Measurements from ENCODE around the gene LAMA3. TPM values are rescaled to one million over a fixed set of nuclear protein-coding genes. Genes with fewer than 3 reads are reported as not detected.
A peak's percentile ranks its signal among the peaks of the same experiment; 100 is the strongest.

The LAMA3 gene
- total RNA-seq, 8 experiments from 2014 or later, result 0.22 to 20.5 (median 1.9) TPM

DNA sequence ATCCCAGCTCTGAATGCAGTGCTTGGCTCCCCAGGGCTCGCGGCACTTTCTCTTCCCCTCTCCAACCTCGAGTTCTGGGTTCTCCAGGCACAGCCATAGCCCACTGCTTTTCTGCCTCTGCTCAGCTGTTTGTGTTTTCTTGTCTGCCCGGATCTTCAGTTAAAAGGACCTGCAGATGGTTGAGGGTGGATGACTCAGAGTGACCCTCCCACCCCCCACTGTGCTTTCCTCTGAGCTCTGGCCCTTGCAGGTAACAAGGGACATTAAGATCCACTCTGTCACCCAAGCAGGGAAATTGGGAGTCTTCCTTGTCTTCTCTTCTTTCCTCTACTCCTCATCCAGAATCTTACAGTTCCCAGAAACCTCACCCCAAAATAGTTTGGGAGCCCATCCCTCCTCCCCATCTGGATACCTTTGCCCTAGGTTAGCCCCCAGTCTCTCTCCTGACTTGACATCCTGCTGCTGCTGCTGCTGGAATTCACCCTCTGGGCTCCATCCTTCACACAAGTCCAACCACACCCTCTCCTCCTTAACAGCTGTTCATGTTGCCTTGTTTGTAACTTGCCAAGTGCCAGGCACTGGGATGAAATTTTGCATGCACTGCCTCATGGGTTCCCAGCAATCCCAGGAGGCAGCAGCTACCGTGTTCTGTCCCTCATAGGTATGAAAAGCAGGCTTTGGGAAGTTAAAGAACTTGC is 167.4 kb downstream of the LAMA3 start:
- in situ Hi-C loops (cut with MboI; ENCODE audit: low pct_unique_long_range_greater_than_20kb in 2 of 9, low sequenced_read_pairs in 9 of 9, unreplicated experiment in 9 of 9), result loop anchor here in 1 of 9 experiments (25.0 kb wide), 1 partner anchor 94 kb away; no protein-coding TSS in a partner anchor
- 13 to 80% (median 65%) methylated on average over 1 to 3 of the region's 5 CpGs; no CpG with 5 or more reads in 5 of the 10 experiments for WGBS, 10 experiments
- no peak overlapping the region for H3K4me3 ChIP-seq
- no peak overlapping the region for H3K27ac ChIP-seq
- ATAC-seq (replicated peaks in 6 of 8), result peak in 3 of 8 experiments; percentile 81 to 93 (median 93)
- H3K4me1 ChIP-seq (replicated peaks in 1 of 2), result peaks cover 0 to 6% of the 10 kb centered on the region in 2 donors

DNA sequence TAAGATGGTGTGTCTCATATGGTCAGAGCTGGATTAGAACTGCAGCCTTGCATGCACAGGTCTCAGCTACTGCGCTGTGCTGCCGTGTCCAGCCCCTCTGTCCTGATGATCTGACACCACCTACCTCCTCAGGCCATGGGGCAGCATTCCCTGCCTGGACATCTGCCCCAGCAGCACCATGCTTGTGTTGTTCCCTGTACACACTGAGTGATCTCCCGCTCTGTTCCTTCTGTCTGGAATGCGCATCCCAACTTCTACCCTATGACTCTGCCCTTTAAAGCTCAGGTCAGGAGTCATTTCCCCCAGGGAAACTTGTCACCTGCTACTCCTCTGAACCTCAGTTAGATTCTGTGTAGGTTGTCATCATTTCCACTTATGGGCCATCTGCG is 167.9 kb downstream of the LAMA3 start:
- Histone ChIP-seq H3K27ac (no peak overlapping the region), H3K4me1 (replicated peaks in 1 of 2) (peaks cover 2 to 10% of the 10 kb centered on the region in 2 donors), H3K4me3 (no peak overlapping the region)
- in situ Hi-C loops (cut with MboI; ENCODE audit: low pct_unique_long_range_greater_than_20kb in 2 of 9, low sequenced_read_pairs in 9 of 9, unreplicated experiment in 9 of 9), result loop anchor here in 1 of 9 experiments (25.0 kb wide), 1 partner anchor 95 kb away; no protein-coding TSS in a partner anchor
- 83 to 100% (median 95%) methylated on average over 1 to 3 of the region's 5 CpGs; no CpG with 5 or more reads in 5 of the 10 experiments for WGBS, 10 experiments
- peak in 3 of 8 experiments; percentile 47 to 61 (median 52) for ATAC-seq (replicated peaks in 6 of 8)

GRCh38 chr18:23857756-23858155 is 168.5 kb downstream of the LAMA3 start:
- ATAC-seq (replicated peaks in 6 of 8), result no peak
- 33 to 97% (median 84%) methylated on average over 1 to 7 of the region's 9 CpGs; no CpG with 5 or more reads in 2 of the 10 experiments for WGBS, 10 experiments
- in situ Hi-C loops (cut with MboI; ENCODE audit: low pct_unique_long_range_greater_than_20kb in 2 of 9, low sequenced_read_pairs in 9 of 9, unreplicated experiment in 9 of 9), result loop anchor here in 1 of 9 experiments (25.0 kb wide), 1 partner anchor 95 kb away; no protein-coding TSS in a partner anchor
- no peak overlapping the region for H3K27ac ChIP-seq
- H3K4me3 ChIP-seq, result no peak overlapping the region
- peaks cover 6 to 15% of the 10 kb centered on the region in 2 donors for H3K4me1 ChIP-seq (replicated peaks in 1 of 2)

- Histone ChIP-seq H3K4me3 (no peak overlapping the region), H3K27ac (no peak overlapping the region), H3K4me1 (replicated peaks in 1 of 2) (peaks cover 6 to 19% of the 10 kb centered on the region in 2 donors)
- in situ Hi-C loops (cut with MboI; ENCODE audit: low pct_unique_long_range_greater_than_20kb in 2 of 9, low sequenced_read_pairs in 9 of 9, unreplicated experiment in 9 of 9), result loop anchor here in 1 of 9 experiments (25.0 kb wide), 1 partner anchor 97 kb away; no protein-coding TSS in a partner anchor
- no peak for ATAC-seq (replicated peaks in 6 of 8)
- WGBS, 10 experiments, result 62 to 100% (median 96%) methylated on average over 1 to 3 of the region's 3 CpGs; no CpG with 5 or more reads in 1 of the 10 experiments
Observed at GRCh38 chr18:23859466-23860336, 170.4 kb downstream of the LAMA3 start.

DNA sequence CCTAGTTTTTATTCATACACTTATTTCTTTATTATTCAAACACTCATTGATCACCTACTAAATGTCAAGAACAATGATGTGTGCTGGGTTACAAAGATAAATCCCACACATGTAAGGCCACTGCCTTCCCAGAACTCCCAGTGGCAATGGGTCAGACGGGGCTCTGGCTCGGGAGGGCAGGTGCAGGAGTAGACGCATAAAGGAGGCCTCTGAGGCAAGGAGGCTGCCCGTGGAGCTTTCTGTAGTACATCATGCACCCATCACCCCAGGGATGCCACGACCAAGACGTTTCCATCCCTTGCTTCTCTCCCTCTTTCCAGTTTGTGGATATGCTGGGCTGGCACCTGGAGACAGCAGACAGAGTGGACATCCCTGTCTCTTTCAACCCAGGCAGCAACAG is 172.1 kb downstream of the LAMA3 start:
- H3K4me1 ChIP-seq (replicated peaks in 1 of 2), result peaks cover 6 to 19% of the 10 kb centered on the region in 2 donors
- in situ Hi-C loops (cut with MboI; ENCODE audit: low pct_unique_long_range_greater_than_20kb in 2 of 9, low sequenced_read_pairs in 9 of 9, unreplicated experiment in 9 of 9), result loop anchor here in 1 of 9 experiments (25.0 kb wide), 1 partner anchor 99 kb away; no protein-coding TSS in a partner anchor
- WGBS, 10 experiments, result 50 to 100% (median 60%) methylated on average over 1 to 6 of the region's 6 CpGs; no CpG with 5 or more reads in 5 of the 10 experiments
- H3K4me3 ChIP-seq, result no peak overlapping the region
- peak in 1 of 8 experiments; percentile 51 for ATAC-seq (replicated peaks in 6 of 8)
- peak overlapping the region in 1 of 2 donors; percentile 61 for H3K27ac ChIP-seq

DNA sequence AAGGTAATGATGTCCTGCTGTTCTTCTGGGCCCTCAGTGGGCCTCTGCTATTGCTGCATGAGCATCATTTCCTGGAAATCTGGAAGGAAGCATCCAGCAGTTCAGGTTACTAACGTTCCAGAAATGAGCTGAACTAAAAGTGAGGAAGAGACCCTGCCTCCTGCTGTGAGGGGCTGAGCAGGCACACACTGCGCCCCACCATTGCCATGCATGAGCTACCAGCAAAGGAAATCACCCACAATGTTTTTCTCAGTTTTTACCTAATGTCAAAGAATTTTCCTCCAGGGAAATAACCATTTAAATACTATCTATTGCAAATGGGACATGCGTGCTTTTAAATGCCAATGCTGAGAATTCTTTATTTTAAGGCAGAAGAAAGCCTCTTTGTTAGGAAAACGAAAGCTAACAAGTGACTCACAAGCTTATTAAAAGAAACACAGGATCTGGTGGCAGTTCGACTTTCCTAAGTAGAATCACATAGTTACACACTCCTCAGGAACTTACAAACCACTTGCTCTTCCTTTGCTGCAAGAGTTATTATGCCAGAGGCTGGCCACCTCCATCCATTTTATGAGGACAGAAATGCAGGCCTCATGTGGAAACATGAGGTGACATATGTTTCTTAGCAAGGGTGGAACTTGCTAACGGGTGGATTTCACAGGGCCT is 172.7 kb downstream of the LAMA3 start:
- peak; percentile 36 to 92 (median 71) for ATAC-seq (replicated peaks in 6 of 8)
- peaks cover 6 to 19% of the 10 kb centered on the region in 2 donors for H3K4me1 ChIP-seq (replicated peaks in 1 of 2)
- H3K27ac ChIP-seq, result peak overlapping the region in 1 of 2 donors; percentile 61
- in situ Hi-C loops (cut with MboI; ENCODE audit: low pct_unique_long_range_greater_than_20kb in 2 of 9, low sequenced_read_pairs in 9 of 9, unreplicated experiment in 9 of 9), result loop anchor here in 1 of 9 experiments (25.0 kb wide), 1 partner anchor 100 kb away; no protein-coding TSS in a partner anchor
- 21 to 90% (median 36%) methylated on average over 2 to 6 of the region's 6 CpGs for WGBS, 10 experiments
- no peak overlapping the region for H3K4me3 ChIP-seq

- Histone ChIP-seq H3K4me3 (no peak overlapping the region), H3K27ac (no peak overlapping the region), H3K4me1 (replicated peaks in 1 of 2) (peaks cover 6 to 19% of the 10 kb centered on the region in 2 donors)
- no peak for ATAC-seq (replicated peaks in 6 of 8)
- 60 to 100% (median 95%) methylated on average over 1 to 4 of the region's 4 CpGs; no CpG with 5 or more reads in 1 of the 10 experiments for WGBS, 10 experiments
- in situ Hi-C loops (cut with MboI; ENCODE audit: low pct_unique_long_range_greater_than_20kb in 2 of 9, low sequenced_read_pairs in 9 of 9, unreplicated experiment in 9 of 9), result loop anchor here in 1 of 9 experiments (25.0 kb wide), 1 partner anchor 102 kb away; no protein-coding TSS in a partner anchor
Observed at GRCh38 chr18:23864624-23865023, 175.4 kb downstream of the LAMA3 start.

- 89% methylated on average over 3 of the region's 5 CpGs; no CpG with 5 or more reads in 9 of the 10 experiments for WGBS, 10 experiments
- in situ Hi-C loops (cut with MboI; ENCODE audit: low pct_unique_long_range_greater_than_20kb in 2 of 9, low sequenced_read_pairs in 9 of 9, unreplicated experiment in 9 of 9), result loop anchor here in 1 of 9 experiments (25.0 kb wide), 1 partner anchor 105 kb away; no protein-coding TSS in a partner anchor
Observed at GRCh38 chr18:23867006-23867405, 177.8 kb downstream of the LAMA3 start.

DNA sequence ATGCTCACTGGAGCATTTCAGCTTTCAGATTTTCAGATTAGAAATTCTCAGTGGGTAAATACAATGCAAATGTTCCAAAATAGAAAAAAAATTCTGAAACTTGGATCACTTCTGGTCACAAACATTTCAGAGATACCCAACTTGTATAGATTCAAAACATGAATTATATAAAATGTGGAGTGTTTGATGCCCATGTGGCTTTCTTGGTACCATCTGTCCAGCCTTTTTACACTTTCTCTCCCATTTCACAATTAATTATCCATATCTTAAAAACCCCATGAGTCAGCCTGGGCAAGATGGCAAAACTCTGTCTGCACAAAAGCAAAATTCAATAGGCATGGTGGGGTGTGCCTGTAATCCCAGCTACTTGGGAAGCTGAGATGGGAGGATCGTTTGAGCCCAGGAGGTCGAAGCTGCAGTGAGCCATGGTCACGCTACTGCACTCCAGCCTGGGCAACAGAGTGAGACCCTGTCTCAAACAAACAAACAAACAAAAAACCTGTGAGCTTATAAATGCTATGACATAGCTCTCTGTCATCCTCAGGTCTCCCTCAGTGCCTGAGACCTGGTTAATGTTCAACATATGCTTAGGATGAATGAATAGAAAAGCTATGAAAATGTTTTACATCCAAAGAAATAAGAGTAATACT is 179.0 kb downstream of the LAMA3 start:
- 75 to 100% (median 87%) methylated on average over 1 to 3 of the region's 3 CpGs; no CpG with 5 or more reads in 4 of the 10 experiments for WGBS, 10 experiments
- H3K4me1 ChIP-seq (replicated peaks in 1 of 2), result peaks cover 0 to 5% of the 10 kb centered on the region in 2 donors
- in situ Hi-C loops (cut with MboI; ENCODE audit: low pct_unique_long_range_greater_than_20kb in 2 of 9, low sequenced_read_pairs in 9 of 9, unreplicated experiment in 9 of 9), result loop anchor here in 1 of 9 experiments (25.0 kb wide), 1 partner anchor 106 kb away; no protein-coding TSS in a partner anchor
- H3K4me3 ChIP-seq, result no peak overlapping the region
- H3K27ac ChIP-seq, result no peak overlapping the region
- ATAC-seq (replicated peaks in 6 of 8), result no peak

More at GRCh38 chr18:23867006-23867405, 177.8 kb downstream of the LAMA3 start:
- H3K27ac ChIP-seq, result no peak overlapping the region
- ATAC-seq (replicated peaks in 6 of 8), result no peak
- H3K4me3 ChIP-seq, result no peak overlapping the region
- peaks cover 9% of the 10 kb centered on the region in 2 donors for H3K4me1 ChIP-seq (replicated peaks in 1 of 2)

DNA sequence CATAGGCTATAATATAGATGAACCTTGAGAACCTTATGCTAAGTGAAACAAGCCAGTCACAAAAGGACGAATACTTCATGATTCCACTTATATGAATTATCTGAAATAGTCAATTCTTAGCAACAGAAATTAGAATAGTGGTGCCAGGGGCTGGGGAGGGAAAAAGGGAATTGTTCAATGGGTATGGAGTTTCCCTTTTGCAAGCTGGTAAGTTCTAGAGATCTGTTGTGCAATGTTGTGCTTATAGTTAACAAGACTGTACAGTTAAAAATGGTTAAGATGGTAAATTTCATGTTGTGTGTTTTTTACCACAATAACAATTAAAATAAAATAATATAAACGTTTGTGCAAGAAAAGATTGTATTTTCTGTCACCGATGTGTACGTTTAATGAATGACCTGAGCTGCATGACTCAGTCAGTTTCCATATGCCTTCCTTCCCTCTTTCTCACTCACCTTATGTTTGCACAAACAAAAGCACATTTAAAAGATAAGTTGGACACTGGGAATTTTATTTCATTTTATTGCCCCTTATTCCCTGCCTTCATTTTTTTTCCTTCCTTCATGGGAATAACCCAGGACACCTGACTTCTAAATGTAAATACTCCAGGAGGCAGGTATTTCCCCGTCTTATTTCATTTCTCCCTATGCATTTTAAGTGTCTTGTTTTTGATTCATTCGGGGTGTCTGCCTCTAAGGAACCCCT is 181.6 kb downstream of the LAMA3 start:
- 59 to 100% (median 73%) methylated on average over 1 to 6 of the region's 6 CpGs for WGBS, 10 experiments
- Histone ChIP-seq H3K27ac (no peak overlapping the region), H3K4me1 (replicated peaks in 1 of 2) (peaks cover 0 to 8% of the 10 kb centered on the region in 2 donors), H3K4me3 (no peak overlapping the region)
- no peak for ATAC-seq (replicated peaks in 6 of 8)
- in situ Hi-C loops (cut with MboI; ENCODE audit: low pct_unique_long_range_greater_than_20kb in 2 of 9, low sequenced_read_pairs in 9 of 9, unreplicated experiment in 9 of 9), result loop anchor here in 1 of 9 experiments (25.0 kb wide), 1 partner anchor 109 kb away; no protein-coding TSS in a partner anchor

- in situ Hi-C loops (cut with MboI; ENCODE audit: low pct_unique_long_range_greater_than_20kb in 2 of 9, low sequenced_read_pairs in 9 of 9, unreplicated experiment in 9 of 9), result loop anchor here in 1 of 9 experiments (25.0 kb wide), 1 partner anchor 109 kb away; no protein-coding TSS in a partner anchor
- WGBS, 10 experiments, result 46 to 100% (median 53%) methylated on average over 1 to 6 of the region's 7 CpGs; no CpG with 5 or more reads in 4 of the 10 experiments
- H3K4me3 ChIP-seq, result no peak overlapping the region
- H3K27ac ChIP-seq, result no peak overlapping the region
- peaks cover 2 to 9% of the 10 kb centered on the region in 2 donors for H3K4me1 ChIP-seq (replicated peaks in 1 of 2)
- peak in 7 of 8 experiments; percentile 19 to 84 (median 44) for ATAC-seq (replicated peaks in 6 of 8)
Observed at GRCh38 chr18:23871410-23871809, 182.2 kb downstream of the LAMA3 start.
